ENCODE data around the gene UBR1.
"Not testable (repeated sequence)": the region's sequence is repeated elsewhere in the genome, so short reads cannot be mapped to it uniquely, and the experiment has no call there.

Gene UBR1

GRCh38 chr15:42903388-42904324 lies 202.2 kb downstream of the UBR1 start:
- FAIRE-seq = no peak

GRCh38 chr15:42893911-42894310 lies 211.9 kb downstream of the UBR1 start:
- not testable (repeated sequence) for FAIRE-seq

Measured in colon (tissue), 2 donors.